HG03571 (cell line): Measurements from ENCODE around the gene ITM2B.

Experiments used
- ATAC-seq: cut with Tn5 transposase; IDR thresholded peaks from one replicate; pipeline ENCODE4 v1.9.1; 2021; ENCODE audit not compliant: unreplicated experiment

ITM2B gene

DNA sequence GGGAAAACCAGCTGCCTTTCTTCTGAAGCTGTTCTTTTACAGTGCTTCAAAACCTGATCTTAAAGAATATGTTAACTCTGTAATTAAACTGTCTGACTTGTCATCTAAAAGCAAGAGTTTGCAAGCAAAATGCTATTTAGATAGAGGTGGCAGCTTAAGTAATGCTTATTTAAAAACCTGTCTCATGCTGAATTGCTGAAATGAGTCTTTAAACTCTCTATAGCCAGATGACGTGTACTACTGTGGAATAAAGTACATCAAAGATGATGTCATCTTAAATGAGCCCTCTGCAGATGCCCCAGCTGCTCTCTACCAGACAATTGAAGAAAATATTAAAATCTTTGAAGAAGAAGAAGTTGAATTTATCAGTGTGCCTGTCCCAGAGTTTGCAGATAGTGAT, 22.9 kb downstream of the ITM2B start:
- ATAC-seq = no peak

GRCh38 chr13:48258002-48258401, 25.0 kb downstream of the ITM2B start:
- ATAC-seq = no peak

DNA sequence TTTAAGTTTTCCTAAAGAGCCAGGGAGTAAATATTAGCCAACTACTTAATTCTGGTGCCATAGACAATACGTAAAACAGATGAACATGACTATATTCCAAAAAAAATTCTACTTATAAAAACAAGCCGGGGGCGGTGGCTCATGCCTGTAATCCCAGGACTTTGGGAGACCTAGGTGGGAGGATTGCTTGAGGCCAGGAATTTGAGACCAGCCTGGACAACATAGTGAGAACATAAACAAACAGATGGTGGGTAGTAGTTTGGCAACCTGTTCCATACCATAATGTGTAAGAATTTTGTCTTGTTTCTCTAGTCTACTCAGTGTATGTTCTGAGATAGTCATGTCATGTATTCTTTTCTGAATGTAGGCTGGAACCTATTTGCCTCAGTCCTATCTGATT, 25.4 kb downstream of the ITM2B start:
- ATAC-seq = no peak

GRCh38 chr13:48260970-48261369, 28.0 kb downstream of the ITM2B start:
- ATAC-seq = no peak

DNA sequence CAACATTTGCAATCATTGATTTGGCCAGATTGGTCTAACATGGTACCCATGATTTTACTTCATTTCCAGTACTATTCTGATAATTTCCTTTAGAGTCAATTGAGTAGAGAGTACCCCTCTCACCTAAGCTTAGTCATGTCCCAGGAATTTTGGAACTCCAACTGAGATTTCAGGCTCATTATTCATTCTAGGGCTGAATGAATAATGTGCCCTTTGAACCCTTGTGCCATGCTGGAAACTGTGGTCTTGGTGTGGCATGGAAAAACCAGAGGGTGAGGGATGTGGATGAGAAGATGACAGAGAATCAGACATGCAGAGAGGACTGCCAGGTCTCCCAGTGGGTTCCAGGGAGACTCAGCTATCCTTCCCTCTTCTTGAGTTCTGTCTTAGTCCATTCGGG, 30.2 kb downstream of the ITM2B start:
- ATAC-seq = no peak

DNA sequence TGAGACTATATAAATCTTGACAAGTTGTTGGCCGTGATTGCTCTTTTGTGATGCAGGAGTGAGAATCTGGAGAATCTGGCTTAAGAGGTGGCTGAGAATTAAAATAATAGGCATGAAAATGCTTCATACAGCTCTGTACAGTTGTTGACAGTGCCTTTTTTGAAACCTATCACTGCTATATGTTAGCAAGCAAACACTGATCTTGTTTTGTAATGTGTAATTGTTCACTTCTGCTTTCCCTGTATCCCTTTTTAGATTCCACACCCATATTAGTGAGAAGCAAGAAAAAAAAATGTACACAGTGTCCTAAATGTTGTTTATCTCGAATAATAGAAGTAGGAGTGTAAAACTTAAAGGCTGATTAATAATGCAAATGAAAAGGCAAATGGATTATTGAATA, 31.1 kb downstream of the ITM2B start:
- no peak for ATAC-seq

GRCh38 chr13:48265217-48265815, 32.3 kb downstream of the ITM2B start:
- ATAC-seq = no peak

DNA sequence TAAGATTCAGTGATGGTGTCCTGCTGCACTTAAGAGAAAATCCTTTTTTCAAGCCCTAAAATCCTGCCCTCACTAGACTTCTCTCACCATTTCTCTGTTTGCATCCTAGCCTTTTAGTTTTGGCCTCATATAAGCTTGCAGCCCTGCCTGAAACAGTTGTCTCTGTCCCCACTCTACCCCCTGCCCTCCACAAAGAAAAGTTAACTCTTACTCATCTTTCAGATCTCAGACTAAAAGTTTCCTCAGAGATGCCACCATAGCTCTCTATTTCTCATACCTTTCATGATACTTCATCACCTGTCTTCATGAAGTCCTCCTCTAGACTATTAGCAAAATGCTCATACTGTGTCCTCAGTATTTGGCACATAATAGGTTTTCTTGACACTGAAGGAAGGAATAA, 33.1 kb downstream of the ITM2B start:
- no peak for ATAC-seq

DNA sequence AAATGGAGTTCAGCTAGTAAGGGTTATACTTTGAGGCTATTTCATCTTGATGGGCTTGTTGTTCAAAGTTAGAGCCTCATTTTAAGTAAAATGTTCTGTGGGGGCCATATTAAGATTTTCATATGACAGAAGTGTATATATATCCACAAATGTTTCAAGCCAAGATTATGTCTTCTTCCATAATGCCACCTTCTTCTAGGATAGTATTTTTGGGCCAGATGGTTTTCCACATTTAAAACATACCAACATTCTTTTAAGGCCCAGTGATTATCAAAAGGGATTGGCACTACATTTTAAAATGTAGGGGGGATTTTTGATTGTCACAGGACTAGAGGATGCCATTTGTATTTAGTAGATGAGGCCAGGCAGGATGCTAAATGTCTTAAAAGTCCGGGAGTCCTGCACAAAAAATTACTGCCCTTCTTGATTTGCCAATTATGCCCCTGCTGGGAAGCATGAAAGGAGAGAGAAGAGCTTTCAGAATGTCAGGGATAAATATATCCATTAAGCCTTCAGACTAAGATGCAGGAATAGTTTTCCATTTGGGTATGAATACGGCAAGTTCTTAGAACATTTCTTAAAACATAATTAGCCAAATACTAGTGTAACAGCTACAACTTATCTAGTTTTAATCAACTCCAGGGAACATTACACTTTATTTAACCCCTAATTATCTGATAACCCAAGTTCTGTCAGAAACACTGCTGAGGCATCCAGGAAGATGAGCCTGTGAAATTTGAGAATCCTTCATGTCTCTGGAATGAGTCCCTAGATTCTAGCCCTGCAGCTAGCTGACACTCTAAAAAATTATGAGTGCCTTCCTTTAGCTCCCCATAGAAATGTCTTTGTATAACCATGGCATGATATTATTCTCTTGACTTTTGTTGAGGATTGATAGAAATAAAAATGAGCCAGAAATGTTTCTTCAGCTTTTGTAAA, 34.0 kb downstream of the ITM2B start:
- ATAC-seq = no peak

- ATAC-seq = no peak
Measured at GRCh38 chr13:48268019-48268418, 35.0 kb downstream of the ITM2B start.

- no peak for ATAC-seq
Measured at GRCh38 chr13:48273346-48273745, 40.3 kb downstream of the ITM2B start.

DNA sequence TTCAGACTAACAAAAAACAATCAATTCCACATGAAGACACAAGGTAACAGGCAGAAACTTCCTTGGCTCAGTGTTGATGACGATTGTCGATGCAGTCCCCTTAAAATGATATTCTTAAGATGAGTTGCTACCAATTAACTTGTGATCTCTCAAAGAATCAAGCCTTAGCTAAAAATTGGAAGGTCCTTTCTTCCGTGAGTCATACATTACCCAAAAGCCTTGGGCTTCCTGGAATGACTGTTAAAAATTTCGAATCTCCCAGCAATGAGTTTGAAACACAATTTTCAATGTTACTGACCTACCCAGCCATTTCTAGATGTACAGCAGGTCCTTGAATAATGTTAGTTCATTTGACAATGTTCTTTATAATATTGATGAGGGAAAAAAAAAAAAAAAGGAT, 42.5 kb downstream of the ITM2B start:
- no peak for ATAC-seq

- no peak for ATAC-seq
Measured at GRCh38 chr13:48278806-48279205, 45.8 kb downstream of the ITM2B start.

- no peak for ATAC-seq
Measured at GRCh38 chr13:48281556-48281955, 48.5 kb downstream of the ITM2B start.

GRCh38 chr13:48291730-48292129, 58.7 kb downstream of the ITM2B start:
- no peak for ATAC-seq

GRCh38 chr13:48292650-48293049, 59.6 kb downstream of the ITM2B start:
- no peak for ATAC-seq

DNA sequence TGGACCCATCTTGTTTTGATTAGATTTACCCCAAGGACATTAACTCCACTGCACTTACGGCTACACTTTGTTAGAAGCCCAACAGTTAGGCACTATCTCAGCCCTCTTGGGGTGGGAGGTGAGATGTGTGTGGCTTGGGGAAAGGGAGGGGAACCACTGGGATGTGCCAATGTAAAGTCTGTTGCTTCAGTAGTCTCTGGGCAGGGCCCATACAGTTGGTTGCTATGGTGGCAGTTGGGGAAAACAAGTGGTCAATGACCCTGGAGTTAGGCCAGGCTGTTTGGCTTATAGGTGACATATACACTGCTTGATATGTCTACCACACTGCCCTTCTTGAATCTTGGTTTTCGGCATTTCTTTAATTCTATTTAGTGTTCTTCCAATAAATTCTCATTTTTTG, 61.6 kb downstream of the ITM2B start:
- ATAC-seq = no peak

DNA sequence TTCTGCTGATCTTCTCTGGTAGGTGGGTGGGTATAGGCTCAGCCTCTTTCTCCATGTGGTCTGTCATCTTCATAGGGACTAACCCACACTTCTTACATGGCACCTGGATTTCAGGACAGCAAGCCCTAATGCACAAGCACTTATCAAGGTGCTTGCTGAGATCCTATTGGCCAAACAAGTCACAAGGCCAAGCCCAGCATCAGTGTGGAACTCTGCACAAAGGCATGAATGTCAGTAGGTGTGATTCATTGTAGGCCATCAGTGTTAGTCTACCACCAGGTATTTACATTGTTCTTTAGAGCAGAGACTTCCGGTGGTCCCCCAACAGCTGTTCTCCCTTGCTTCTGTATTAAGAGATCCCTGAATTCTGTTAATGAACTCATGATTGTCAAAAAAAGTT, 62.3 kb downstream of the ITM2B start:
- no peak for ATAC-seq

- ATAC-seq = no peak
Measured at GRCh38 chr13:48296528-48296927, 63.5 kb downstream of the ITM2B start.

DNA sequence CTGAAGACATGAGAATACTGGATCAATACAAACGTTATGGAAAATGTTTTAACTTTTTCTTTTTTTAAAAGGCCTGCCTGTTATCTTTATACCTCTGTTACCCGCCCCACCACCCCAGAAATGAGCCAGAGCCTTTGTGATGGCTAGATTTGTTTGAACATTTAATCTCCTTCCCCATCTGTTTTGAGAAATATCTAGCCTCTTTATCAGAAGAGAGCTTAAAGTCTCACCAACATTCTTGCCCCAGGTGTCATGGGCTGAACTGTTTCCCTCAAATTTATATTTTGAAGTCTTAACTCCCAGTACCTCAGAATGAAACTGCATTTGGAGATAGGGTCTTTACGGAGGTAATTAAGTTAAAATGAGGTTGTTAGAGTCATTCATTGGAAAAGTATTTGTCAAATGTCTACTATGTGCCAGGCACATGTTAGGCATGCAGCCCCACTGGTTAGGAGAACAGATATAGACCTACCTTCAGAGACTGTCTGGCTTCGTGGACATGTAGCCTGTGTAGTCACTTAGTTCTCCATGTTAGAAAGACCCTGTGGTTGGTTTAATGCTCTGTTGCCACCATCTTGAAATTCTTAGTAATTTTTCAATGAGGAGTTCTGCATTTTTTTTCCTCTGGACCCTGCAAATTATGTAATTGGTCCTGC, 64.3 kb downstream of the ITM2B start:
- no peak for ATAC-seq

DNA sequence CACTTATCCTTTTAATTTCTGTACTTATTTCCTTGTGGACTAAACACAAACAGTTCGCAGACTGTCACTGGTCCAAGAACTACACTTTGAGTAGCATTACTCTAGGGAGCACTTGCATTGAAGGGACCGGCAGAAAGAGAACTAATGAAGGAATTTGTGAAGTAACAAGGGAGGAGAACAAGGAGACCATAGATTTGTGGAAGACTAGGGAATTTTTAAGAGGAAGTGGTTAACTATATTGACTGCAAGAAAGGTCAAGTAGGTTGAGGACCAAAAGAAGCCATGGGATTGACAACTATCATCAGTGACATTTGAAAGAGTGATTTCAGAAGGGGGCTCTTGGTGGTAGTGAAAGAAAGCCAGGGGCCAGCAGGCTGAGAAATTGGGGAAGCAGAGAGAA, 66.6 kb downstream of the ITM2B start:
- no peak for ATAC-seq

DNA sequence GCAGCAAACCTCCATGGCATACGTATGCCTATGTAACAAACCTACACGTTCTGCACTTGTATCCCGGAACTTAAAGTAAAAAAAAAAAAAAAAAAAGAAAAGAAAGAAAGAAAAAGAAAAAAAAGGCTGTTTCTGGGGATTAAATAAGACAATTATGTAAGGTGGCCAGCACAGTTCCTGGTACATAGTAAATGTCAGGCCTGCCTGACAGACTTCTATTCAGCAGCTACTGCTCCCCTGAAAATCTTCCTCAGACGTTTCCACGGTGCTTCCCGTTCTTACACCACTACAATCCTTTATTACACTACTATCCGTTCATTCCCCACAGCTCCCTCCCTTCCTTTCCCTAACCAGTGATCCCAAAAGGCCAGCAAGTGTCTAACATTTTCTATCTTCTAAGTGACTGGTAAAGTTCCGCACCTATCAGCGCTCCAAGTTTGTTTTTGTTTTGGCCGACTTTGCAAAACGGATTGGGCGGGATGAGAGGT, 69.9 kb downstream of the ITM2B start:
- no peak for ATAC-seq
